Thyroid gland (tissue), 4 donors: ENCODE measurements around the gene FRMD4A. TPM values are rescaled to one million over a fixed set of nuclear protein-coding genes. Genes with fewer than 3 reads are reported as not detected.

Experiments used
- DNase-seq, 2 donors: peaks; one replicate each; pipeline ENCODE4 v3.0.0-alpha.2; 2019
- H3K27ac ChIP-seq, 3 donors: fragments of 200-600 bp; sonication (generic); 1 replicate in 2 of 3; 2 replicates in 1 of 3; pipeline ENCODE4 v1.5.1; 2016 to 2019; ENCODE audit warnings: mild to moderate bottlenecking in 1 of 3, moderate library complexity in 1 of 3
- H3K27me3 ChIP-seq: fragments of 200-600 bp; sonication (generic); one replicate; pipeline ENCODE4 v1.5.1; 2019
- H3K36me3 ChIP-seq, 2 donors: fragments of 200-600 bp; sonication (generic); one replicate each; pipeline ENCODE4 v1.5.1; 2016 to 2019
- H3K4me1 ChIP-seq, 2 donors: fragments of 200-600 bp; sonication (generic); one replicate each; pipeline ENCODE4 v1.5.1; 2017 to 2019
- H3K4me3 ChIP-seq, 3 donors: fragments of 200-600 bp; sonication (generic); replicated peaks in 1 of 3; 1 replicate in 2 of 3; 2 replicates in 1 of 3; pipeline ENCODE4 v1.5.1; 2016; ENCODE audit warnings: mild to moderate bottlenecking in 1 of 3
- H3K9me3 ChIP-seq: fragments of 200-600 bp; sonication (generic); one replicate; pipeline ENCODE4 v1.5.1; 2017
- CTCF ChIP-seq, 6 experiments: fragments of 200-600 bp in 3 of 6; fragments of 450-650 bp in 3 of 6; sonication (generic) in 3 of 6; IDR thresholded peaks; one replicate each; pipeline ENCODE4 v1.5.1; 2016 to 2019; ENCODE audit warnings: antibody characterized with exemption in 6 of 6, mild to moderate bottlenecking in 2 of 6, inconsistent platforms in 1 of 6, moderate library complexity in 1 of 6
- POLR2A ChIP-seq, 2 donors: fragments of 450-650 bp; IDR thresholded peaks; one replicate each; pipeline ENCODE4 v1.6.1; 2017; ENCODE audit warnings: antibody characterized with exemption in 2 of 2, mild to moderate bottlenecking in 2 of 2, moderate library complexity in 1 of 2
- WGBS, 2 donors: methylation state at CpG; one replicate each; pipeline ENCODE4 v1.1.5; 2017; 5-methylcytosine and 5-hydroxymethylcytosine counted together
- intact Hi-C: fragments of 100-400 bp; cut with DNase I; formaldehyde crosslinking; loops from one replicate; pipeline ENCODE4 v1.15.1; 2023
- total RNA-seq, 4 donors: library from RNA; depleted of rRNA; stranded (reverse); fragments of >200 nt; gene quantifications; one replicate each; pipeline ENCODE4 v1.2.3, GENCODE V29; 2016

The FRMD4A gene
- total RNA-seq, 4 donors from 2014 or later: 10.6 to 18.6 (median 16.3) TPM

GRCh38 chr10:14270370-14270769 lies 60.4 kb downstream of the FRMD4A start:
- intact Hi-C loops: no loop called here
- TF ChIP-seq POLR2A (IDR thresholded peaks at IDR 0.05) (no peak), CTCF (IDR thresholded peaks at IDR 0.05) (no peak)
- 69 to 73% methylated on average over 3 of the region's 3 CpGs for WGBS, 2 donors

GRCh38 chr10:14265709-14266108 lies 65.0 kb downstream of the FRMD4A start:
- no peaks in the 10 kb centered on the region for H3K9me3 ChIP-seq
- no peak for DNase-seq
- H3K4me3 ChIP-seq: no peak overlapping the region
- no peak overlapping the region for H3K27ac ChIP-seq
- H3K27me3 ChIP-seq: no peaks in the 10 kb centered on the region
- H3K36me3 ChIP-seq: no peaks in the 10 kb centered on the region
- 82 to 88% methylated on average over 4 of the region's 4 CpGs for WGBS, 2 donors
- intact Hi-C loops: no loop called here
- H3K4me1 ChIP-seq: no peaks in the 10 kb centered on the region
- TF ChIP-seq POLR2A (IDR thresholded peaks at IDR 0.05): no peak
- TF ChIP-seq CTCF (IDR thresholded peaks at IDR 0.05): no peak

More at GRCh38 chr10:14270370-14270769, 60.4 kb downstream of the FRMD4A start:
- no peak for DNase-seq
- Histone ChIP-seq H3K36me3 (no peaks in the 10 kb centered on the region), H3K27me3 (no peaks in the 10 kb centered on the region), H3K4me3 (no peak overlapping the region), H3K27ac (no peak overlapping the region), H3K9me3 (no peaks in the 10 kb centered on the region), H3K4me1 (no peaks in the 10 kb centered on the region)

- intact Hi-C loops: no loop called here
- Histone ChIP-seq H3K4me3 (no peak overlapping the region), H3K27ac (no peak overlapping the region), H3K4me1 (no peaks in the 10 kb centered on the region), H3K36me3 (no peaks in the 10 kb centered on the region), H3K27me3 (no peaks in the 10 kb centered on the region), H3K9me3 (no peaks in the 10 kb centered on the region)
- DNase-seq: no peak
- WGBS, 2 donors: 75 to 83% methylated on average over 15 of the region's 15 CpGs
- TF ChIP-seq POLR2A (IDR thresholded peaks at IDR 0.05): no peak
- TF ChIP-seq CTCF (IDR thresholded peaks at IDR 0.05): no peak
Measured at GRCh38 chr10:14262836-14263425, 67.8 kb downstream of the FRMD4A start.

- DNase-seq: no peak
- Histone ChIP-seq H3K4me1 (no peaks in the 10 kb centered on the region), H3K9me3 (no peaks in the 10 kb centered on the region), H3K4me3 (no peak overlapping the region), H3K27me3 (no peaks in the 10 kb centered on the region), H3K36me3 (no peaks in the 10 kb centered on the region), H3K27ac (no peak overlapping the region)
- 83% methylated on average over 2 of the region's 2 CpGs for WGBS, 2 donors
- intact Hi-C loops: no loop called here
- no peak for TF ChIP-seq CTCF (IDR thresholded peaks at IDR 0.05)
- no peak for TF ChIP-seq POLR2A (IDR thresholded peaks at IDR 0.05)
Measured at GRCh38 chr10:14261336-14261735, 69.4 kb downstream of the FRMD4A start.

GRCh38 chr10:14259696-14260566 lies 70.8 kb downstream of the FRMD4A start:
- Histone ChIP-seq H3K36me3 (no peaks in the 10 kb centered on the region), H3K9me3 (no peaks in the 10 kb centered on the region), H3K27me3 (no peaks in the 10 kb centered on the region), H3K27ac (no peak overlapping the region), H3K4me3 (no peak overlapping the region), H3K4me1 (no peaks in the 10 kb centered on the region)
- intact Hi-C loops: no loop called here
- peak in 1 of 2 donors; percentile 8 for DNase-seq
- WGBS, 2 donors: 48 to 51% methylated on average over 7 of the region's 7 CpGs
- TF ChIP-seq CTCF (IDR thresholded peaks at IDR 0.05) (no peak), POLR2A (IDR thresholded peaks at IDR 0.05) (no peak)
